K562 (cell line): ENCODE measurements around the gene KIAA2012. TPM values are rescaled to one million over a fixed set of nuclear protein-coding genes. Genes with fewer than 3 reads are reported as not detected.
A peak's percentile ranks its signal among the peaks of the same experiment; 100 is the strongest.

Source experiments
- ATAC-seq: fragments of 200-7000 bp; cut with Tn5 transposase; 3 replicates; pipeline ENCODE4 v1.9.1; 2020; ENCODE audit warnings: moderate library complexity
- BruUV-seq: library from RNA; stranded (reverse); fragments of 400-500 nt; replicated peaks from 2 replicates; lab custom pipeline; 2021; lab: Mats Ljungman, UMichigan
- CTCF ChIA-PET: fragments of 300-600 bp; formaldehyde crosslinking; extraction: SDS; loops from one replicate; lab custom pipeline; 2021; ENCODE audit warnings: low intra/inter-chr PET ratio; lab: Yijun Ruan, JAX
- POLR2A ChIA-PET: fragments of 300-600, 350-650 bp; sonication (Branson Sonifier 250); formaldehyde crosslinking; extraction: SDS; loops from one replicate; lab custom pipeline; 2021; ENCODE audit warnings: antibody characterized with exemption, inconsistent platforms; lab: Yijun Ruan, JAX
- DNase-seq, 4 experiments: peaks; one replicate each; pipeline versions ENCODE4 v3.0.0 to v3.0.0-alpha.2; 2011 to 2018; ENCODE audit warnings: low spot score in 3 of 4, mixed read lengths in 3 of 4; ENCODE audit errors: extremely low read depth in 1 of 4
- FAIRE-seq: peaks from 2 replicates; lab custom pipeline; 2011; peaks lifted over from hg19 to GRCh38; lab: Jason Lieb, UNC
- H2AFZ ChIP-seq: 2 replicates; pipeline ENCODE4 v1.6.0; 2011; ENCODE audit warnings: low read depth, low read length, control low read depth, inconsistent platforms
- H3K27ac ChIP-seq: fragments of 200-600 bp; 3 replicates; pipeline ENCODE4 v1.8.0; 2011; ENCODE audit warnings: low read depth, mild to moderate bottlenecking, control low read depth, inconsistent platforms, low read length, moderate library complexity, mixed read lengths; ENCODE audit errors: extremely low read depth
- H3K27me3 ChIP-seq, 2 experiments: fragments of 300-600 bp in 1 of 2; 2 replicates in 1 of 2; 3 replicates in 1 of 2; pipeline versions ENCODE4 v1.6.0 to v1.8.0; 2011; ENCODE audit warnings: inconsistent platforms in 2 of 2, low read length in 2 of 2, mild to moderate bottlenecking in 1 of 2, mixed read lengths in 1 of 2, moderate library complexity in 1 of 2; ENCODE audit not compliant: control insufficient read depth in 2 of 2, insufficient read depth in 2 of 2
- H3K36me3 ChIP-seq: fragments of 300-600 bp; 3 replicates; pipeline ENCODE4 v1.8.0; 2011; ENCODE audit warnings: mild to moderate bottlenecking, low read length, inconsistent platforms; ENCODE audit not compliant: control insufficient read depth, insufficient read depth
- H3K4me1 ChIP-seq, 2 experiments: fragments of 200-600 bp in 1 of 2; replicated peaks in 1 of 2; 2 replicates in 1 of 2; 3 replicates in 1 of 2; pipeline versions ENCODE4 v1.5.1 to v1.8.0; 2011; ENCODE audit warnings: inconsistent platforms in 2 of 2, low read length in 2 of 2, mild to moderate bottlenecking in 1 of 2, mixed read lengths in 1 of 2, moderate library complexity in 1 of 2; ENCODE audit not compliant: control insufficient read depth in 2 of 2, insufficient read depth in 2 of 2
- H3K4me2 ChIP-seq: 2 replicates; pipeline ENCODE4 v1.6.1; 2011; ENCODE audit warnings: low read length, control low read depth, inconsistent platforms, mixed read lengths; ENCODE audit not compliant: insufficient read depth
- H3K4me3 ChIP-seq: fragments of 200-600 bp; sonication (generic), shearing (Covaris generic); 2 replicates; pipeline ENCODE4 v1.5.1; 2016; ENCODE audit warnings: control low read depth, inconsistent platforms
- H3K79me2 ChIP-seq: fragments of 200-600 bp; 3 replicates; pipeline ENCODE4 v1.8.0; 2011; ENCODE audit warnings: low read length, inconsistent platforms; ENCODE audit not compliant: control insufficient read depth, insufficient read depth
- H3K9ac ChIP-seq, 2 experiments: 2 replicates each; pipeline versions ENCODE4 v1.6.0 to v1.6.1; 2011; ENCODE audit warnings: low read depth in 2 of 2, low read length in 2 of 2, control low read depth in 1 of 2, inconsistent platforms in 1 of 2, mild to moderate bottlenecking in 1 of 2, mixed read lengths in 1 of 2; ENCODE audit not compliant: insufficient read depth in 1 of 2
- H3K9me1 ChIP-seq: one replicate; pipeline ENCODE4 v1.6.0; 2011; ENCODE audit warnings: inconsistent platforms, mild to moderate bottlenecking, low read length, moderate library complexity; ENCODE audit not compliant: control insufficient read depth, insufficient read depth
- H3K9me3 ChIP-seq: replicated peaks from 2 replicates; pipeline ENCODE4 v1.5.1; 2011; ENCODE audit warnings: low read depth, low read length, inconsistent platforms; ENCODE audit not compliant: control insufficient read depth, insufficient read depth
- H4K20me1 ChIP-seq: replicated peaks from 2 replicates; pipeline ENCODE4 v1.6.1; 2011; ENCODE audit warnings: low read length, inconsistent platforms, mixed read lengths; ENCODE audit not compliant: control insufficient read depth, insufficient read depth
- MEIS2 ChIP-seq: fragments of 450-650 bp; IDR thresholded peaks from 2 replicates; pipeline ENCODE4 v1.6.1; 2014; ENCODE audit warnings: mild to moderate bottlenecking; ENCODE audit not compliant: partially characterized antibody
- PKNOX1 ChIP-seq: fragments of 450-650 bp; IDR thresholded peaks from 2 replicates; pipeline ENCODE4 v1.6.1; 2016
- WGBS: fragments of 100-300 bp; shearing (Covaris generic); methylation state at CpG from one replicate; pipeline ENCODE4 v1.1.6; 2016; ENCODE audit warnings: low coverage, mixed read lengths; ENCODE audit not compliant: insufficient coverage; ENCODE audit errors: missing lambda C conversion rate; 5-methylcytosine and 5-hydroxymethylcytosine counted together
- in situ Hi-C: fragments of 300-500 bp; cut with MboI; formaldehyde crosslinking; loops from 4 replicates; pipeline ENCODE4 v1.15.0; 2018; ENCODE audit warnings: inconsistent platforms, mixed read lengths
- intact Hi-C: fragments of 100-400 bp; cut with micrococcal nuclease; formaldehyde crosslinking; loops from 2 replicates; pipeline ENCODE4 v1.14.2; 2022
- polyA plus RNA-seq, 8 experiments: library from polyadenylated mRNA; depleted of rRNA in 4 of 8; stranded (reverse) in 5 of 8; unstranded in 3 of 8; fragments of >200 nt; fragmentation: Nextera tagmentation in 2 of 8; fragmentation: Illumina TruSeq in 1 of 8; extraction: Ambion mirVana in 2 of 8; extraction: Trizol in 1 of 8; gene quantifications; 2 replicates each; pipeline versions ENCODE4 v1.2.1 to v1.2.3, GENCODE V29; 2011 to 2014; ENCODE audit warnings: inconsistent platforms in 1 of 8, missing spikeins in 1 of 8
- total RNA-seq, 7 experiments: library from RNA; depleted of rRNA in 6 of 7; stranded (reverse); fragments of >200 nt in 6 of 7; fragmentation: Illumina TruSeq in 2 of 7; extraction: Trizol in 2 of 7; gene quantifications; 2 replicates each; pipeline versions ENCODE4 v1.2.1 to v1.2.3, GENCODE V29; 2011 to 2021; ENCODE audit warnings: low replicate concordance in 1 of 7
- TF ChIP-seq, protein P1 (sequence below), 2 experiments: IDR thresholded peaks in 1 of 2; conservative IDR thresholded peaks in 1 of 2; 2 replicates each; pipeline ENCODE4 v1.6.1; 2016; ENCODE audit warnings: low read depth in 2 of 2, mild to moderate bottlenecking in 1 of 2, missing compliant biosample characterization in 1 of 2, missing genetic modification characterization in 1 of 2, moderate library complexity in 1 of 2
- TF ChIP-seq, protein P2 (sequence below): fragments of 250-450 bp; sonication (Bioruptor Pico); IDR thresholded peaks from 2 replicates; pipeline ENCODE4 v1.5.0; 2020; ENCODE audit warnings: mild to moderate bottlenecking

Gene KIAA2012
- total and polyA plus RNA-seq, 9 of the 15 experiments (the other 6 are each of a cell fraction or from before 2014, with no cell fraction given): not detected

GRCh38 chr2:202161151-202161835, 88.2 kb downstream of the KIAA2012 start:
- H3K4me2 ChIP-seq: no peak overlapping the region
- TF ChIP-seq, protein P1, sequence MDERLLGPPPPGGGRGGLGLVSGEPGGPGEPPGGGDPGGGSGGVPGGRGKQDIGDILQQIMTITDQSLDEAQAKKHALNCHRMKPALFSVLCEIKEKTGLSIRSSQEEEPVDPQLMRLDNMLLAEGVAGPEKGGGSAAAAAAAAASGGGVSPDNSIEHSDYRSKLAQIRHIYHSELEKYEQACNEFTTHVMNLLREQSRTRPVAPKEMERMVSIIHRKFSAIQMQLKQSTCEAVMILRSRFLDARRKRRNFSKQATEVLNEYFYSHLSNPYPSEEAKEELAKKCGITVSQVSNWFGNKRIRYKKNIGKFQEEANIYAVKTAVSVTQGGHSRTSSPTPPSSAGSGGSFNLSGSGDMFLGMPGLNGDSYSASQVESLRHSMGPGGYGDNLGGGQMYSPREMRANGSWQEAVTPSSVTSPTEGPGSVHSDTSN (CRISPR knock-in tag; IDR thresholded peaks at IDR 0.05; ENCODE audit: low read depth): no peak
- TF ChIP-seq, protein P1 (tag; conservative IDR thresholded peaks at IDR 0.05; ENCODE audit: low read depth): peak; percentile 62
- TF ChIP-seq, protein P2, sequence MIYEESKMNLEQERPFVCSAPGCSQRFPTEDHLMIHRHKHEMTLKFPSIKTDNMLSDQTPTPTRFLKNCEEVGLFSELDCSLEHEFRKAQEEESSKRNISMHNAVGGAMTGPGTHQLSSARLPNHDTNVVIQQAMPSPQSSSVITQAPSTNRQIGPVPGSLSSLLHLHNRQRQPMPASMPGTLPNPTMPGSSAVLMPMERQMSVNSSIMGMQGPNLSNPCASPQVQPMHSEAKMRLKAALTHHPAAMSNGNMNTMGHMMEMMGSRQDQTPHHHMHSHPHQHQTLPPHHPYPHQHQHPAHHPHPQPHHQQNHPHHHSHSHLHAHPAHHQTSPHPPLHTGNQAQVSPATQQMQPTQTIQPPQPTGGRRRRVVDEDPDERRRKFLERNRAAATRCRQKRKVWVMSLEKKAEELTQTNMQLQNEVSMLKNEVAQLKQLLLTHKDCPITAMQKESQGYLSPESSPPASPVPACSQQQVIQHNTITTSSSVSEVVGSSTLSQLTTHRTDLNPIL (CRISPR knock-in tag): no peak
- TF ChIP-seq PKNOX1 (0 out of 2 replicates have a peak, but pooled peaks have one; percentile 9), MEIS2 (peak; percentile 54)
- H3K79me2 ChIP-seq: no peaks in the 10 kb centered on the region
- BruUV-seq: no TSS peak
- no peak overlapping the region for H3K4me3 ChIP-seq
- no peaks in the 10 kb centered on the region for H4K20me1 ChIP-seq
- no peak for ATAC-seq
- ChIA-PET CTCF (no interaction called here), POLR2A (interaction anchor here (0.5 kb wide), 1 partner anchor 244 kb away, joined by 3 read pairs; no protein-coding TSS in a partner anchor)
- peaks cover 3 to 7% of the 10 kb centered on the region in 2 experiments; a peak in 3 of 5 replicates for H3K27me3 ChIP-seq
- H2AFZ ChIP-seq: no peak overlapping the region
- H3K9me3 ChIP-seq: no peaks in the 10 kb centered on the region
- no peaks in the 10 kb centered on the region for H3K36me3 ChIP-seq
- no peaks in the 10 kb centered on the region for H3K9me1 ChIP-seq
- FAIRE-seq: no peak
- no peaks in the 10 kb centered on the region for H3K4me1 ChIP-seq
- DNase-seq: no peak
- 3% methylated on average over 8 of the region's 8 CpGs for WGBS
- intact Hi-C loops (loop anchor here (5.0 kb wide), 1 partner anchor 54 kb away; no protein-coding TSS in a partner anchor), in situ Hi-C loops (no loop called here)
- H3K27ac ChIP-seq: no peak overlapping the region
- H3K9ac ChIP-seq: no peak overlapping the region
